Dermis microvascular lymphatic vessel endothelial cell (primary cell): ENCODE results near the gene SEPSECS. TPM values are rescaled to one million over a fixed set of nuclear protein-coding genes. Genes with fewer than 3 reads are reported as not detected.
"Not testable (repeated sequence)": the region's sequence is repeated elsewhere in the genome, so short reads cannot be mapped to it uniquely, and the experiment has no call there.

Experiments used
- DNase-seq, 2 donors: peaks; one replicate each; pipeline versions ENCODE4 v3.0.0 to v3.0.0-alpha.2; 2010; ENCODE audit warnings: low read depth in 2 of 2
- total RNA-seq: library from RNA; depleted of rRNA; stranded (reverse); fragments of >200 nt; gene quantifications from 2 replicates; pipeline ENCODE4 v1.2.1, GENCODE V29; 2014

Gene SEPSECS
- total RNA-seq, 1 donor from 2014 or later = 6.7 TPM

- no peak for DNase-seq
Observed at GRCh38 chr4:25085671-25086070, 74.6 kb downstream of the SEPSECS start.

GRCh38 chr4:25083441-25083840, 76.8 kb downstream of the SEPSECS start:
- DNase-seq = not testable (repeated sequence)

GRCh38 chr4:25081866-25082471, 78.3 kb downstream of the SEPSECS start:
- DNase-seq = no peak

- no peak for DNase-seq
Observed at GRCh38 chr4:25080571-25080970, 79.7 kb downstream of the SEPSECS start.

GRCh38 chr4:25078523-25078922, 81.7 kb downstream of the SEPSECS start:
- no peak for DNase-seq

GRCh38 chr4:25076625-25077398, 83.4 kb downstream of the SEPSECS start:
- DNase-seq = no peak

- no peak for DNase-seq
Observed at GRCh38 chr4:25075851-25076250, 84.4 kb downstream of the SEPSECS start.

GRCh38 chr4:25075129-25075528, 85.1 kb downstream of the SEPSECS start:
- DNase-seq = no peak

GRCh38 chr4:25070545-25070944, 89.7 kb downstream of the SEPSECS start:
- DNase-seq = no peak

Other genes starting within 250 kb of the SEPSECS start
- 7.4 and 15.8 TPM in 2 replicates for gene CCDC149, start 247.4 kb downstream of the SEPSECS start, total RNA-seq
- under 0.01 TPM in 1 of 2 replicates, not detected in the other for gene LGI2, start 129.5 kb downstream of the SEPSECS start, total RNA-seq
- 19.7 and 24.4 TPM in 2 replicates for gene PI4K2B, start 73.6 kb upstream of the SEPSECS start, total RNA-seq
- gene ZCCHC4, start 152.3 kb upstream of the SEPSECS start, total RNA-seq = 4.6 and 5.3 TPM in 2 replicates
- 19.3 and 21.4 TPM in 2 replicates for gene ANAPC4, start 216.8 kb upstream of the SEPSECS start, total RNA-seq